ENCODE measurements around the gene LSM14B.

The LSM14B gene

GRCh38 chr20:62133051-62133845 lies 11.0 kb downstream of the LSM14B start:
- DNase-seq (ENCODE audit: low spot score), result no peak

GRCh38 chr20:62133864-62134263 lies 11.6 kb downstream of the LSM14B start:
- DNase-seq (ENCODE audit: low spot score), result no peak

GRCh38 chr20:62134735-62135231 lies 12.5 kb downstream of the LSM14B start:
- no peak for DNase-seq (ENCODE audit: low spot score)

DNA sequence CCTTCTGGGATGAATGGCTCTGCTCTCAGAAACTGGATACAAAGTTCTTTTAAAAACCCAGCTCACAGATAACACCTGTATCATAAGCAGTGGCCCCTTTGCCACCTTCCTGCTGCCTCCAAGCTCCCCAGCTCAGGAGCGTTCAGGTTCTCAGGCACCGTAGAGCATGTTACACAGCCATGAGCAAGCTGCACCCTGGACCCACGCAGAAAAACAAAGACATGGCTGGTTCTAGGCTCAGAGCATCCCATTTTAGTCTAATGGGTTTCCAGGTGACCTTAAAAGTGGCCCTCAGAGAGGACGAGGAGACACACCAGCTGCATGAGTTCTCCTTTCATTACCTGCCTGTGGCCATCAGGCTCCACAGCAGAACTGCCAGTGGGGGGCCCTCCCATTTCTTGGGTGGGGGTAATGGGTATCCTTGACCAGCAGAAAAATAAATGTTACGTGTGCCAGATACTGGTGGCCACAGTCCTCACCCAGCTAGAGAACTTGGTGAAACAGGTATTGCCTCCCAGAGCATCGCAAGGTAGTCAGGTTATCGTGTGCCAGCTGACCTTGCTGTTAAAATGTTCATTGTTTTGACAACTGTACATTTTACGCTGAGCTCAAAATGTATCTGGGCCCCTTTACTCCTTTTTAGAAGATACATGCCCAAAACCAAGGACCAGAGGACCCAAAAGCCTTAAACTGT lies 13.4 kb downstream of the LSM14B start:
- no peak for DNase-seq (ENCODE audit: low spot score)

- peak; percentile 75 for DNase-seq (ENCODE audit: low spot score)
Observed at GRCh38 chr20:62136283-62137091, 14.2 kb downstream of the LSM14B start.

- no peak for DNase-seq (ENCODE audit: low spot score)
Observed at GRCh38 chr20:62137092-62137384, 14.8 kb downstream of the LSM14B start.

- no peak for DNase-seq (ENCODE audit: low spot score)
Observed at GRCh38 chr20:62137478-62138203, 15.4 kb downstream of the LSM14B start.

GRCh38 chr20:62138204-62138543 lies 15.9 kb downstream of the LSM14B start:
- DNase-seq (ENCODE audit: low spot score), result no peak

- DNase-seq (ENCODE audit: low spot score), result no peak
Observed at GRCh38 chr20:62138912-62139311, 16.6 kb downstream of the LSM14B start.

DNA sequence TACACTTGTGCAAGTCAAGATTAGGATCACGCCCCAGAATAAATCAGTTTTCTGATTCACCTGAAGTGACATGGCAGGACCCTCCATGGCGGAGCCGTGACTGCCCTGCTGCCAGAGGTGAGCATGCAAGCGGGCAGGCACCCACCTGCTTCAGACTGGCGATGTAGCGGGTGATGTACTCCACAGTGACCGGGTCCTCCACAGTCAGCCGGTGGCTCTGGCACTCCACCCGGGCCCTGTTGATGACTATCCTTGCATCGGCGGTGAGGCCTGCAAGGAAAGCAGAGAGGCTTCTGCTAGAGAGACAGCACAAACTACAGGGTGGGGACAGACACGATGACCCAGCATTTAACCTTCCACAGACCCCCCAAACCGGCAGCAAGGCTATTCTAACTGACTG lies 17.4 kb downstream of the LSM14B start:
- DNase-seq (ENCODE audit: low spot score), result no peak

- DNase-seq (ENCODE audit: low spot score), result no peak
Observed at GRCh38 chr20:62141043-62141396, 18.7 kb downstream of the LSM14B start.

GRCh38 chr20:62141397-62142251 lies 19.3 kb downstream of the LSM14B start:
- peak; percentile 22 for DNase-seq (ENCODE audit: low spot score)

GRCh38 chr20:62142252-62143080 lies 20.2 kb downstream of the LSM14B start:
- peak; percentile 23 for DNase-seq (ENCODE audit: low spot score)

DNA sequence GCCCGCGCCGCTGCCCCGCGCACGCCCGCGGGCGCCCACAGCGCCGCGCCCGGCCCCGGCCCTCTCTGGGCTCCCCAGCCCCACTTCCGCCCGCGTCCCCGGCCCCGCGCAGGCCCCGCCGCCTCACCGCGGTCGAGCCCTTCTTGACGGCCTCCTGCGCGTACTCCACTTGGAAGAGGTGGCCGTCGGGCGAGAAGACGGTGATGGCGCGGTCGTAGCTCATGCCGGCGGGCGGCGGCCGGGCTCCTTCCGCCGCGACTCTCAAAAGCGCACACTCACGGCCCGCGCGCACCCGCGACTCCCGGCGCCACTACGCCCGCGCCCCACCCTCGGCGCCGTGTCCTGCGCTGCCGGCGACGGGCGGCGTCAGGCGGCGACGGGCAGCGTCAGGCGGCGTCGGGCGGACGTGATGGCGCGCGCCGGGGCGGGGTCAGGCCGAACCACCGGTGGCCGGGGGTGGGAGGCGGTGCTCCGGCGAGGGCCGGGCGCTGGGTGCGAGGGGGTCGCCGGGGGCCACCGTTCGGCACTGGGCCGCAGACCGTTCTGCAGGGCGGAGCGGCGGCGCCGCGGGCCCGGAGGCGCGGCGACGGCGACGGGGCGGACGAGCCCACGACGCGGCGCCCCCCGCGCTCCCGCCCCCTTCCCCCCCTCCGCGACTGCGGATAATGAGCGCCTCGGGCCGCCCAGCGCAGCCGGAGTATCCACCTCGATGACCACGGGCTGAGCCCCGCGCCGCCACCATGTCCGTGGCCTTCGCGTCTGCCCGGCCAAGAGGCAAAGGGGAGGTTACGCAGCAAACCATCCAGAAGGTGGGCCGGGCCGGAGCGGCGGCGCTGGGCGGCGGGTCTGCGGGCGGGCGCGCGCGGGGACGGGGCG lies 21.0 kb downstream of the LSM14B start, which contains the start of the genes PSMA7 and SS18L1:
PSMA7 (minus strand) TSS at position 314 of the 876 bp plus-strand sequence; CDS start at position 223, 91 bp downstream.
SS18L1 (plus strand) TSS at position 689 of the 876 bp plus-strand sequence; CDS start at position 741, 52 bp downstream.
- DNase-seq (ENCODE audit: low spot score), result peak; percentile 93

DNA sequence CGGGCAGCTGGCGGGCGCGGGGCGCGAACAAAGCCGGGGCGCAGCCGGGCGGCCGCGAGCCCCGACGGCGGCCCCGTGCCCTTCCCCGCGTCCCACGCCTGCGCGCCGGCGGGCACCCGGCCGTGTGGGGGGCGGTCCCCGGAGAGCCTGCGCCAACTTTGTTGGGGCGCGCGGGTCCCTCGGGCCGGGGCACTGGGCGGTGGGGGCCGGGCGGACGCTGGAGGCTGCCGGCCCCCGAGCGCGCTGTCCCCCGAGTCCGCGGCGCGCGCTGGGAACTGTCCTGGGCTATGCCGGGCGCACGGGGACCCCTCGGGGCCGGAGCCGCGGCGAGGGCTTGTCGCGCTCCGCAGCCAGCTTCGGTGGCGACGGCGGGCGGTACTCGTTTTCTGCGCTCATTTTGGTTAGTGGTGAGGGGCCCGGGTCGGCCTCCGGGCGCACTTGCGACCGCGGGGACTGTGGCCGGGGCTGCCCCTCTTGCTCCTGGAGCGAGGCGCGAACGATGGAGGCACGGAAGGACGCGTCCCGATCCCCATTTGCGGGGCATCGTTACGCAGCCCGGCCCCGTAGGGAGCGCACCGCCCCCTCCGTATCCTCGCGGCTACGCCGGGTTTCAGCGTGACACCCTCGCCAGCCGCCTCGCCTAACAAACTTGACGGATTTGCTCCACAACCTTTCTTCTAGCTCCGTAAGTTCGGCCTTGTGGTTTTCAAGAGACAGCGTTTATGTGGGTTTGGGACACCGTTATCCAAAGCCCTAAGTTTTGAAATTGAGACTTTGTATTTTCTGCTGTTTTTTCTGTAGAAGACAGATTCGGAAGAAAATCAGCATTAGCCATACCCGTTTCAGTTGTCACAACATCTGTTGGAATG lies 21.9 kb downstream of the LSM14B start:
- peak; percentile 49 for DNase-seq (ENCODE audit: low spot score)

- DNase-seq (ENCODE audit: low spot score), result no peak
Observed at GRCh38 chr20:62145688-62146018, 23.4 kb downstream of the LSM14B start.

- DNase-seq (ENCODE audit: low spot score), result peak; percentile 28
Observed at GRCh38 chr20:62146019-62146755, 23.9 kb downstream of the LSM14B start.

Data from hematopoietic multipotent progenitor cell treated with erythropoietin and hydrocortisone succinate and interleukin-3 and kit ligand, for 17 days (in vitro differentiated cells).